ENCODE results near the gene KCNK7.

DNA sequence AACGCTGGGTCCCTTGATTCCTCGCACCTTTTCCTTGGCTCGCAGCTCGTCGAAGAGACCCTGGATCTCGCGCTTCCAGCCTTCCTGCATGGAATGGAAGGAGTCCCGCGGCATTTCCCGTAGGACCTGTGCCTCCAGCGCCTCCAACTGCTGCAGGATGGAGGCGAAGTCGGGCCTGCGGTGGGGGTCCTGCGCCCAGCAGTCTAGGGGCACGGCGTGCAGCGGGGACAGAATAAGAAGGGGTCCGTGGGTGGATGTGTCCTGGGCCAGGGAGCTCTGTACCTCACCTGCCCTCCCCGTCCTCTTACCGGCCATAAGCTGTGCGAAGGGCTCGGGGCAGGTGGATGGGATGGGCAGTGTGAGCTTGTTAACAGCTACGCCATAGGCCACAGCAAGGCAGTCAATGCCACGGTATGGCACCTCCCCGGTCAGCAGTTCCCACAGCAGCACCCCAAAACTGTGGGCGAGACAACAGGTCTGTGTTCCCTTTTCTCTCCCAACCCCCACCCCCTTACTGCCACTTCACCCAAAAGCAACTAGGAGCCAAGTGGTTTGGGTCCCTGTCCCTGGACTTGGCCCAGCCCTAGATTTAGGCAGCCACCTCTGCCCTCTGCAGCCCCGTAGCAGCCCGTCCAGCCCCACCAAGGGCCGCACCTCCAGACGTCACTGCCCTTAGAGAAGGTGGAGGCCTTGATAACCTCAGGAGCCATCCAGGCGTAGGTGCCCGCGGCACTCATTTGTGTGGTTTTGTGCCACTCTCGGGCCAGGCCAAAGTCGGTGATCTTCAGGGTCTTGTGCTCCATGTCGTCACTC is 12.2 kb upstream of the KCNK7 start:
- TF ChIP-seq CTCF (IDR thresholded peaks at IDR 0.05) (no peak), POLR2A (IDR thresholded peaks at IDR 0.05) (no peak)
